Tibial nerve (tissue), 4 donors: Measurements from ENCODE around the gene CCDC169.

Experiments used
- CTCF ChIP-seq, 5 experiments: fragments of 200-600 bp in 3 of 5; fragments of 450-650 bp in 2 of 5; sonication (generic) in 3 of 5; IDR thresholded peaks; one replicate each; pipeline ENCODE4 v1.5.1; 2016 to 2019; ENCODE audit warnings: antibody characterized with exemption in 5 of 5, mild to moderate bottlenecking in 3 of 5, moderate library complexity in 2 of 5
- EP300 ChIP-seq, 2 donors: sonication (generic); formaldehyde crosslinking; IDR thresholded peaks; one replicate each; pipeline ENCODE4 v1.6.1; 2017; ENCODE audit warnings: antibody characterized with exemption in 2 of 2, mild to moderate bottlenecking in 1 of 2
- POLR2A ChIP-seq, 2 donors: fragments of 450-650 bp; IDR thresholded peaks; one replicate each; pipeline ENCODE4 v1.6.1; 2017; ENCODE audit warnings: antibody characterized with exemption in 2 of 2, mild to moderate bottlenecking in 2 of 2, moderate library complexity in 2 of 2

GRCh38 chr13:36217456-36217855, 80.2 kb downstream of the CCDC169 start:
- TF ChIP-seq CTCF (IDR thresholded peaks at IDR 0.05) (no peak), POLR2A (IDR thresholded peaks at IDR 0.05) (no peak), EP300 (IDR thresholded peaks at IDR 0.05) (no peak)
